ENCODE results near the gene ACBD4.
A peak's percentile ranks its signal among the peaks of the same experiment; 100 is the strongest.

ACBD4 gene, protein sequence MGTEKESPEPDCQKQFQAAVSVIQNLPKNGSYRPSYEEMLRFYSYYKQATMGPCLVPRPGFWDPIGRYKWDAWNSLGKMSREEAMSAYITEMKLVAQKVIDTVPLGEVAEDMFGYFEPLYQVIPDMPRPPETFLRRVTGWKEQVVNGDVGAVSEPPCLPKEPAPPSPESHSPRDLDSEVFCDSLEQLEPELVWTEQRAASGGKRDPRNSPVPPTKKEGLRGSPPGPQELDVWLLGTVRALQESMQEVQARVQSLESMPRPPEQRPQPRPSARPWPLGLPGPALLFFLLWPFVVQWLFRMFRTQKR

DNA sequence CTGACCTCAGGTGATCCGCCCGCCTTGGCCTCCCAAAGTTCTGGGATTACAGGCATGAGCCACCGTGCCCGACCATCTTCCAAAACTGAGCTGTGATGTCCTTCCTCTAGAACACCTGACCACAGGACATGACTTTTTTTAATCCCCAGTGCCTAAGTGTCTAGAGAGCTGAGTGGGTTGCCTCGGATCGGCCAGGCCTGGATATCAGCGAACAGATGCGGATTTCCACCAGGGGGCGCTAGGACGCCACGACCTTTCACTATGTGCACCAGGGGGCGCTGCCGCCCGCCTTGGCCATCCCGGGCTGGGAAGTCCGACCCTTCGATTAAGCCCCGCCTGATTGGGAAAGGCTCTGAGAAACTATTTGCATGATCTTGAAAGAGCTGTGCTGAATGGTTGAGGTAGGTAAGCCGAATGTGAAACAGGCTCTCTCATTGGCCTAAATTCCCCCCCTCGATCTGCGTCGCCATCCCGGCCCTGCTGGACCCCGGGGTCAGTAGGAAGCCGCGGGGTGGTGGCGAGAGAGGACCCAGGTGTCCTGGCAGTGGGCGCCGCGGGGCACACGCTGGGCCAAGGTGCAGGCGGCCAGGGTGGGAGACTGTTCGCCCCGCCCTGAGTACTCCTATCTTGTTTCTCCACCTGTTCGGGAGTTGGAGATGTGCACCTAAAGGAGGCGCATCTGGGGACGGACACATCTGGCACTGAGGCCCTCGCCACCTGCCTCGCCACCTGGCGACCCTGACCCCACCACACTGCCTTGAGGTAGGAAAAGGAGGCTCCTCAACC lies at the start of gene ACBD4:
Gene ACBD4, plus strand, starts transcription at position 496 of the 786 bp plus-strand sequence. CDS start 458 bp downstream, outside the sequence.
- DNase-seq: peak; percentile 96

DNA sequence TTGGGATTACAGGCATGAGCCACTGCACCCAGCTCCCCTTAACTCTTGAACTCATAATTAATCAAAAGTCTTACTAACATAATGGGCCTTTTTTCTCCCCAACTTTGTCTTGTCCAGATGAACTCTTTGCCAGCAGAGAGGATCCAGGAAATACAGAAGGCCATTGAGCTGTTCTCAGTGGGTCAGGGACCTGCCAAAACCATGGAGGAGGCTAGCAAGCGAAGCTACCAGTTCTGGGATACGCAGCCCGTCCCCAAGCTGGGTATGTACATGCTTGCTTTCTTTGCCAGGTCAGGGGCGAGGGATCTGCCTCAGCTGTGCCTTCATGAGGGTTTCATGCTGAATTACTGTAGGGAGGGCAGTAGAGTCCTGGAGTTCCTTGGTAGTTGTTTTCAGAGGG lies 49.1 kb upstream of the ACBD4 start:
- DNase-seq: no peak

DNA sequence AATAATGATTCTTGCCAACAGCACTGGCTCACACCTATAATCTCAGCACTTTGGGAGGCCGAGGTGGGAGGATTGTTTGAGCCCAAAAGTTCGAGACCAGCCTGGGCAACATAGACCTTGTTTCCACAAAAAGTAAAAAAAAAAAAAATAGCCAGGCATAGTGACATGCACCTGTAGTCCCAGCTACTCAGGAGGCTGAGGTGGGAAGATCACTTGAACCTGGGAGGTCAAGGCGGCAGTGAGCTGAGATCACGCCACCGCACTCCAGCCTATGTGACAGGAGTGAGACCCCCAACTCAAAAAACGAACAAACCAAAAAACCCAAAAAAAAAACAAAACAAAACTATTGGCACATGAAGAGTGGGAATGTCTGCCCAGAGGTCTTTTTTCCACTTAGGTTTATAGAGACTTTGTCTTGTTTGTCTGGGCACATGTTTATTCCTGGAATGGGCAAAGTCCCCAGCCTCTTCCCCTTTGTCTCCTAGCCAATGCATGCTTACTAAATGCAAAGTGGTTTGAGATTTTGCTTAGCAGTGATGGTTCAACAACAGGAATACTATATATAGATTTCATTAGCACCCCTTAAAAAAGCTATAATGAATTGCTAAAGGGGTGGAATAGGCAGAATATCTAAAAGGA lies 48.5 kb upstream of the ACBD4 start:
- DNase-seq: no peak

DNA sequence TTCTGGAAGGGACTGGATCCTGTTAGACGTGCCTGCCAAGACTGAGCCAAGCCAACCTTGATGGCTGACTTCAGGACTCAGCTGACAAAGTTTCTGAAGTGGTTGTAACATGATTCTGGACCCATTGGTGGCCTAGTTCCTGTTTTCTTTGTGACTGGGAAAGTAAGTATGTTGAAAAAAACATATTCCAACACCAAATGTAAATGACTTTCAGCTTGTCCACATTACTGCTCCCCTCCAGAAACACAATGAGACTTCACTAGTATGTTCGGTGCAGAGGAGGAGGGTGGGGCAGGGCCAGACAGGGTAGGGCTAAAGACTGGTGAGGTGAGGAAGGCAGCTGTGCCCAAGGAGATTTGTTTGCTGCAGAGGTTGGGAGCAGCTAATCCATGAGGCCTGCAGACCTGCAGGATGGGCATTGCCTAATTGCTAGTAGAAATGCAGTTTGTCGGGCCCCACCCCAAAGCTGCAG lies 47.9 kb upstream of the ACBD4 start:
- no peak for DNase-seq

DNA sequence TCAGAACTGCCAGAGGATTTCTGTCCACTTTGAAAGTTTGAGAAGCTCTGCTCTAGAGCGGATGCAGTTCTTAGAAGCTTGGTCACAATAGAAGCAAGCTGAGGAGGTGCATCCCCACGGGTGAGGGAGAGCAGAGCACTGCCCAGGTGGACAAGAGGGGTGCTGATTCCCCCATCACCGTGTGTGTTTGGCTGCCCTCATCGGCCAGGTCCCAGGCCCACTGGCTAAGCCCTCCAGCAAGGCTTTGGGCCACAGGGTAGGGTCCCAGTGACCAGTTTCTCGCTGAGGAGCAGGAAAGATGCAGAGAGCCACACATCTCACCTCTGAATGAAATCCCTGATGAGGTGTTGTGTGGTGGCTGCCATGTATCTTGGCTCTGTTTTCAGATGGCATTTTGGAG lies 47.5 kb upstream of the ACBD4 start:
- no peak for DNase-seq

DNA sequence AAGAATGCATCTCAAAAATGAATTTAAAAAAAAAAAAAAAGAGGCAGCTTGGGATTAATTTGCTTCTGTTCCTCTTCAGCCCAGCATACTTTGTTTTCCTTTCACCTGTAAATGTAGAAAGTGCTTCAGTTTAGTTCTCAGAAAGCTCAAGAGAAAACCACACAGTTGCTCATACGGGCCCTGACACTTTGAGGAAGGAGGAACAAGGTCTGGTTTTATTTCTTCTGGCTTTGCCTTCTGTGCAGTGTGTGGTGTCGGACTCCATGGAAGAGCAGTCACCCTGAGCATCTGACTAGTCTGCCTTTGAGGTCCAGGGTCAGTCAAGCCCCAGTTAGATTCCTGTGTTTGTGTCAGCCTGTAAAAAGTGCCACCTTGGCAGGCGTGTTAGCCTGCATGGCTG lies 46.7 kb upstream of the ACBD4 start:
- DNase-seq: no peak

DNA sequence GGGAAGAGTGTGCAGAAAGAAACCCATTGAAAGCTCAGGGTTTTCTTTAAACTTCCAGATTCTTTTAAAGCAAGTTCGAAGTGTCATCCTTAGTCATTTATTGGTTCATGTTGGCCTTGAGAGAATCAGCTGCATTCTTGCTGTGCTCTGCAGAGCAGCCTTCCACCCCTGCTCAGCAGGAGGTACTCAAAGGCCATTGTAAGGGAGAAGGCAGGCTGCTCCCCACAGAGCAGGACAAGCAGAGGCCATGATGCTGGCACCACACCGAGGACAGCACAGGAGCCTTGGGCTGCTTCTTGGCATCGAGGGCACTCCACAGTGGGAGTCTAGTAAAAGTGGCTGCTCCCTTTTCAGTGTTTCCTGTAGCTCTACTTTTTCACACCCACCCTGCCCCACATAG lies 44.8 kb upstream of the ACBD4 start:
- no peak for DNase-seq

DNA sequence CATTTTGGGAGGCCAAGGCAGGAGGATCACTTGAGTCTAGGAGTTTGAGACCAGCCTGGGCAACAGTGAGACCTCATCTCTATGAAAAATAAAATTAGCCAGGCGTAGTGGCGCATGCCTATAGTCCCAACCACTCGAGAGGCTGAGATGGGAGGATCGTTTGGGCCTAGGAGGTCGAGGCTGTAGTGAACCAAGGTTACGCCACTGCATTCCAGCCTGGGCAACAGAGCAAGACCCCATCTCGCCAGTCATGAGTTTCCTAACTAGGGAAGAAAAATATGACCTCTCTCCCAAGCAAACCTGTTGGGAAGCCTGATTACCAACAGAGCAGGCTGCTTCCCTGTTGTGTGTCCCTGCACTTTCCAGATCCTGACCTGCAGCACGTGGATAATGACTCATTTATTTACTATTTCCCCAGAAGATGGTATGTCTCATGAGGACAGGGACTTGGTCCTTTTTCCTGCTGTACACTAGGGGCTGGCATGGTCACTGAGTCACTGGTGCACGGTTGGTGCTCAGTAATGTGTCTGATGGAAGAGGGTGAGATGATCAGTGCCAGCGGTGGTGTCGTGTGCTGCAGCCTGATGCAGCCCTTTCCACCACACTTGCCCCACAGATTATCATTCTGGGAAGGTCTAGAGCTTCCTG lies 43.6 kb upstream of the ACBD4 start:
- DNase-seq: no peak

DNA sequence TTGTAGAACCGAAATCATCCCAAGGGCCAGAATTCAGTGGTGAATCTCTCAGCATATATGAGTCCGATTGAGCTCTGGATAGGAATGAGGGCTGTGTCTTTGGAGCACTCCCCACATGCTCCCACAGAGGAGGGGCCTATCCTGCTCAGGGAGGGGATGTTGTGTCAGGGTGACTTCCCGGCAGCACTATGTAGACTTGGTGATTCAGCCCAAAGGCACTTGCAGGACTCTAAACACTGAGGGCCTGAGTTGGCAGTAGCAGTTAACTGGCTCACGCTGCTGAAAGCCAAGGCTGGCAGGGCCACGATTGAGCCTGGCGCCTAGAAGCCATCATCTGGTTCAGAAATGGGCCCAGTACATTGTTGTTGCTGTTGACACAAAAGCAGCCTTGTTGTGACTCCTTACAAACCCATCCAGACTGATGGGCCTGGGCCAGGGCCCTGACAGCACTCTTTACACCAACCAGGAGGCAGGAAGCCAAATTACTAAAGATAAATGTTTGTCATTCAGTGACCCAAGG lies 42.5 kb upstream of the ACBD4 start:
- DNase-seq: no peak

DNA sequence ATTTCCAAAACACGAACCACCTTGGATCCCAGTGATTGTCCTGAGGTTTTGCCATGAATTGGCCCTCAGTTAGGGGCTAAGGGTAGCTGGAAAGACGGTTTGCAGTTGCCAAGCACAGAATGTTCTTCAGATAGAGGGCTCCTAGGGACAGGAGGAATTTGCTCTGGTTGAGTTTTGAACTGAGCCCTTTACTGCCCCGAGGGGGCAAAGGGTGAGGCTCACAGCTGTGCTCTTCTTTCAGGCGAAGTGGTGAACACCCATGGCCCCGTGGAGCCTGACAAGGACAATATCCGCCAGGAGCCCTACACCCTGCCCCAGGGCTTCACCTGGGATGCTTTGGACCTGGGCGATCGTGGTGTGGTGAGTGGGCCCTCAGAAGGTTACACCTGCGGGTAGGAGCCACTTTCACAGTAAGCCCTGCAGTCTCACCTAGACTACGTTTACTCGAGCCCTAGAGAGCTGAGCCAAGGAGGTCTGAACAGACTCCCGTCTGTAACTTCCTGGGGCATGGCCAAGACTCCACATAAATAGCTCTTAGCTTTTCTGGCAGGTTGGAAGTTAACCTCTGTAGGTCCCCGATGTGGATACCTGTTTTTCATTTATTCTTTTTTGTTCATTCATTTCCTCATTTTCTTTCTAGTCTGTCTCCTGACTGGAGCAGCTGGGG lies 41.9 kb upstream of the ACBD4 start:
- no peak for DNase-seq

DNA sequence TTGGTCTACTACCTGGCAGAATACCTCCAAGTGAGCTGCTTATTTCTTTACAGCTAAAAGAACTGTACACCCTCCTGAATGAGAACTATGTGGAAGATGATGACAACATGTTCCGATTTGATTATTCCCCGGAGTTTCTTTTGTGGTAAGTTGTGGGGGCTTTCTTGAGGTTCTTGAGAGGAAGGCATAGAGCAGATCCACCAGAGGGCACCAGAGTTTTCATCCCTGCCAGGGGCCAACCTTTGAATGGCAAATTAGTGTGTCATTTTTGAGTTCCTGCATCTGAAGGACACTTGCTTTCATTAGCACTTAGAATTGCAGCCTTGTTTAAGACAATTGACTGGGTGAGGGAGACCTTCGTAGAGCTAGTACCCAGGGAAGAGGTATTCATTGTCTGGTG lies 39.3 kb upstream of the ACBD4 start:
- DNase-seq: peak; percentile 11

DNA sequence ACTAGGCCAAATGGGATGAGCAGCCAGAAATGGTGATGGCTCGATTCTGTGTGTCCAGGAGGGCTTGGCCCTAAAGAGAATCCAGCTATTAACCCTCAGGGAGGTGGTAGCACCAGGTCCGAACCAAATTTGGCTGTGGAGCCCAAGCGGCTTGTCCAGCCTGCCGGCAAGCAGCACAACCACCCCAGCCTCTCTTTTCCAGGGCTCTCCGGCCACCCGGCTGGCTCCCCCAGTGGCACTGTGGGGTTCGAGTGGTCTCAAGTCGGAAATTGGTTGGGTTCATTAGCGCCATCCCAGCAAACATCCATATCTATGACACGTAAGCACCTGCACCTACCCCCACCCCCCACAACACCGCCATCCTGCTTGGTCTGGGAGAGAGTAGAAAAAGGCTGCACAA lies 38.6 kb upstream of the ACBD4 start:
- DNase-seq: no peak

DNA sequence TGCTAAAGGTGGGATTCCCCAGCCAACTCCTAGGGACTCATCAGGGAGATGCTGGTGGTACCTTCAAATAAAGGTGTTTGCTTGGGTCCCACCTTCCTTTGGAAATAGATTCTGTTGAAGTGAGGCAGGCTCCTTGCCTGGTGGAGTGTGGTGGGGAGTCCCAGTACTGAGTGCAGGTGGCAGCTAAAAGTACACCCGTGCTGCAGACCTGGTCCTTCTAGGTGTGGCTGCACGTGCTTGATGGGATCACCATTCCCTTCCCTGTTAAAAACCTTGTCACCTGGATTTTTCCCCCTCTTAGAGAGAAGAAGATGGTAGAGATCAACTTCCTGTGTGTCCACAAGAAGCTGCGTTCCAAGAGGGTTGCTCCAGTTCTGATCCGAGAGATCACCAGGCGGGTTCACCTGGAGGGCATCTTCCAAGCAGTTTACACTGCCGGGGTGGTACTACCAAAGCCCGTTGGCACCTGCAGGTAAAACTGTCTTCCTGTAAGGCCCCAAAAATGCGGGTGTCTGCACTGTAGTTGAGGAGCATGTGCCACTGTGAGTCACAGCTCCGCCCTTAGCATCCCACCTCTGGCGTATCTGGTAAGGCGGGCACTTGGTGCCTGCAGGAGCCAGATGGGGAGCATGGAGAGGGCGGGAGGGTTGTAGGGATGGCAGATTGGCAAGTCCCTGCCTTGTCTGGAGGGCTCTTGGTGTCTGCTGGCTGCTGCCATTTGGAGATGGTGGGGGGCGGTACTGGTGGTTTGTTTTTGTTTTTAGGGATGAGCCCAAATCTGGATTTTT lies 37.2 kb upstream of the ACBD4 start:
- peak; percentile 87 for DNase-seq

DNA sequence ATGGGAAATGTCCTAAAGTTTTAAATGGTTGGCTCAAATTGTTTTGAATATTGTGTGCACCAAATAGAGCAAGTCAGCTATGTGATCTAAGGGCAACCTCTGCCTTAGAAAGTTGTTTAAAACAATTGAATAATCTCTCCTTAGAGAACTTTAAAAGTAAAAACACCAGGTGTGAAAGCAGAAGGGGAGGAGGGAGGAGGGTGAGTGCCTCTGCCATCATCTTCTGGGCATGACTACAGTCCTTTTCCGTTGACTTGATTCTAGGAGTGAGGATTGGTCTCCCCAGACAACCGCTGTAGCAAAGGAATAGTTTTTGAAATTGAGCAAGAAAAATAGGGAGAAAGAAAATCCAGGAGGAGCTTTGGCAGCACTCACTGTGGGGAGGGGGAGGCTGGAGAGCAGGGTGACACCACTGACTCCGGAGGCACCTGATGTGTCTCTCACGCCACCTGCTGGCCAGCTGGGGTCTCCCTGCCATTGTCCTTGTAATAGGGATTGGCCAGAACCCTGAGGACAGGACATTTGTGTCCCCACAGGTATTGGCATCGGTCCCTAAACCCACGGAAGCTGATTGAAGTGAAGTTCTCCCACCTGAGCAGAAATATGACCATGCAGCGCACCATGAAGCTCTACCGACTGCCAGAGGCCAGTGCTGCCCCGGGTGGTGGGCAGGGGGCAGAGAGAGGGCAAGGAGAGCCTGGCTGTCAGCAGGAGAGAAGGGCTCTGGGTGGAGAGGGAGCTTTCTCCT lies 36.4 kb upstream of the ACBD4 start:
- DNase-seq: peak; percentile 59

DNA sequence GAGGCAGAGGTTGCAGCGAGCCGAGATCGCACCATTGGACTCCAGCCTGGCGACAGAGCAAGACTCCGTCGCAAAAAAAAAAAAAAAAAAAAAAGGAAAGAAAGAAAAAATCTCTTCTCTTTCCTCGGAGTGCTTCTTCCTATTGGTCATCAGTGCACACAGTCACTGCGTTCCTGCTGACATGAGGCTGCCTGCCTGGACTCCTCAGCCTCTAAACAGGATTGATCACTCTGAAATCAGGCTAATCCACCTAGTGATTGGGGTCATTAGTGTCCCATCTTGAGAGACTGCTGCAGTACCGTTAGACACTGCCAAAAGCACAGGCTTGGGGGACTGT lies 34.0 kb upstream of the ACBD4 start:
- DNase-seq: no peak

DNA sequence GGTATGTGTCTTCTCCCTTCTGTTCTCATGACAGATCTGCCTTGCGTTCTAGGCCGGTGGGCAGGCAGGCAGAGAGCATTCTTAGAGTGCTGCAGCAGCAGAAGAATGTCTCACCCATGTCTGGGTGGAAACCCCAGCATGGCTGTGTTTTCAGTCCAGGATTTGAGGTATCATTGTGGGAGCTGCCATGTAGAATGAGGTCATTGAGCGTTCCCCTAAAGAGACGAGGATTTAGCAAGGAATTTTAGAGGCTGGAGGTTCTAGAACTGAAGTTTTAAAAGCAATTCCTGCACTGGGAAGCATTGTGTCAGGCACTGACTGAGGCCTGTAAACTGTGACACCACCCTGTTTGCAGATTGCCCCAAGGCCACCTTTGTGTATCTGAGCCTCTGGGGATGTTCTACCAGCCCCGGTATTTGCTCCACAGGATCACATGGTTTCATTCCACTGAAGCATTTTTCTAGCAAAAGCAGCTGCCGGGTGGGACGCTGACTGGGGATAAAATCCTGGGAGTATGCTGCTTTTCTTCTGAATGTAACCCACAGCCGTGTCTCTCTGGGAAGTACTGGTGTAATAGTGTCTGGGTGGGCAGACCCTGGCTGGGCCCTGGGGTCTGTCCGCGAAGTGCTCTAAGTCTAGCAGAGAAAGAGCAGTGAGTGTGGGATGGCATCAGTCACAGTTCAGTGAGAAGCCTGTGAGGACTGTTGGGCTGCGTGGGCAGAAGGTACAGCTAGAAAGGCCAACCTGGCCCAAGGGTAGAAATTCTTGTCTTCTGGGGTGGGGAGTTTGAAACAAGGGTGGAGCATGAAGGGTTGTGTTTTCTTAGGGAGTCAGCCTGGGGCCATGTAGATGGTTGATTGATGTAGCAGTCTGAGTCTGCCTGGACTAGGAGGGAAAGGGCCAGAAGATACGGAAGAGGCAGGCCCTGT lies 33.3 kb upstream of the ACBD4 start:
- DNase-seq: no peak

DNA sequence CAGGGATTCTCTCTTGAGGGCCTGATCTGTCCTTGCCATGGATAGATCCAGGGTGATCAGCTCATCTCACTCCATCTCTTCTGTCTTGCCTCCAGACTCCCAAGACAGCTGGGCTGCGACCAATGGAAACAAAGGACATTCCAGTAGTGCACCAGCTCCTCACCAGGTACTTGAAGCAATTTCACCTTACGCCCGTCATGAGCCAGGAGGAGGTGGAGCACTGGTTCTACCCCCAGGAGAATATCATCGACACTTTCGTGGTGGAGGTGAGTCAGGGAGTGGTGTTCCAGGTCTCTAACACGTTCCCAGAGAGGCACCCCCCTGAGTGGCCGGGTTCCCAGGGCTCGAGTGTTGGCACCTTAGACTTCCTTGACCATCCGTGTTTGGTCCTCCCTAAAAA lies 32.6 kb upstream of the ACBD4 start:
- DNase-seq: no peak

DNA sequence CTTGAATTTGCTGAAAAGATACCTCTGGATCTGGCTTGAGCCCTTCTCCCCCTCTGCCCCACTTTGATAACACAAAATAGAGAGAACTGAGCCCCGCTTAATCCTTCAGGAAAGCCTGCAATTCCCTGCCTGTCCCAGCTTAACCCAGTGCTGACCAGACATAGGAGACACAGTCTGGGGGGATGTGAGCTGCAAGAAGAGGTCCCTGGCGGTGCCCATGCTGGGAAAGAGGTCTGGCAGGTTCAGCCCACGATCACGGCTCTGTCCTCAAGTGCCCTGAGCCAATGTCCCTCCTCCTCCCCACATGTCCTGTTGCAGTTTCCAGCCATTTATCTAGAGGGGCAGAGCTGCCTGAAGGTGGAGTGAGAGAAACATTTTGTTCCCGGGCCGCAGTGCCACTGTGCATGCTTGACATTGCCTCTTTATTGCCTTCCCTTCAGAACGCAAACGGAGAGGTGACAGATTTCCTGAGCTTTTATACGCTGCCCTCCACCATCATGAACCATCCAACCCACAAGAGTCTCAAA lies 32.2 kb upstream of the ACBD4 start:
- DNase-seq: no peak

DNA sequence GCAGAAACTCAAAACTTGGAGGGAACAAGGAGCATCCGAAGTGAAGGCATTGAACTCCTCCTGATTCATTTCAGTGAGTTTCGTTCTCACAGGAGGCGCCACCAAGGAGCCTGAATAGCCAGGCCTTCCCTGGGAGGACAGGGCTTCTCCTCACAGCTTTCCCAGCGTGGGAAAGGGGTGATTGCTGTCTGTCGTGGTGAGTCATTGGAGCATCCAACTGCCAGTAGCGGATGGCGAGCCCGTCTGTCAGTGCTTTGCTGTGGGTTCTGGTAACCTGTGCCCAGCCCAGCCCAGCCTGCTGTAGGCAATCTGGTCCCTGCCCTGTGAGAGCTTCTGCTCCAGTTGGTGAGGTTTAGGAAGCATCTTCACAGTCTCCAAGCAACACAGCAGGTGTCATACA lies 31.5 kb upstream of the ACBD4 start:
- no peak for DNase-seq

DNA sequence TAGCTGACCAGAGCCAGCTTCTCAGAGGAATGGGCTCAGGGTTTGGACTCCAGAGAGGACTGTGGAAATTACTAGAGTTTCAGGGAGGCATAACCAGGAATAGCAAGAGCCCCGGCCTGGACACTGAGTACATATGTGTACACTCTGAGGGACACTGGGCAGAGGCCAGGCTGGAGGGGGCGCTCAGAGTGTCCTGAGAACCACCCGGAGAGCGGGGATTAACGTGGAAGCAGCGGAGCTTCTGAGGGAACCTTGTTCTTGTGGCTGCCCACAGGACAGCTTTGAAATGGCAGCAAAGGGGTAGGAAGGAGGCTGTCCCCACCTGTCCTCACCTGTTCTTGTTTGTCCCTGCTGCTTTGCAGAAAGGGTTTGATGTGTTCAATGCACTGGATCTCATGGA lies 31.0 kb upstream of the ACBD4 start:
- DNase-seq: no peak
